ENCODE measurements around the gene GPRIN1. TPM values are rescaled to one million over a fixed set of nuclear protein-coding genes. Genes with fewer than 3 reads are reported as not detected.
A peak's percentile ranks its signal among the peaks of the same experiment; 100 is the strongest.

Gene GPRIN1
- total RNA-seq, 3 donors from 2014 or later, result 1.6 to 2.4 (median 1.6) TPM

DNA sequence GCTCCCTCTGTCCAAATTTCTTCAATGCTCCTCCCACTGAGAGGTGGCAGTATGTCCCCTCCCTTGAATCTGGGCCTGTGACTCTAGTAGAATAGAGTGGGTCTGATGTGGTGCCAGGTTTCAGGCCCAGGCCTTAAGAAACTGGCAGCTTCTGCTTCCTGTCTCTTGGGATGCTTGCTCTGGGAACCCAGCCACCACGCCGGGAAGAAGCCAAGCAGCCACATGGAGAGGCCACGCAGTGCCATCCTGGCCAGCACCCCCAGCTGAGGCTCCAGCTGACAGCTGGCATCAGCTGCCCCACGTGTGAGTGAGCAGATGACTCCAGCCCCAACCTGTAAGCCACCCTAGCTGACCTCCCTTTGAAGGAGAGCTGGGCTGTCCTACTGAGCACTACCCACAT is 30.0 kb upstream of the GPRIN1 start:
- Histone ChIP-seq H3K9me3 (no peaks in the 10 kb centered on the region), H3K4me1 (ENCODE audit: low read depth) (no peaks in the 10 kb centered on the region), H3K36me3 (ENCODE audit: low read depth) (no peaks in the 10 kb centered on the region), H3K4me3 (no peak overlapping the region)
- ATAC-seq (no peak), DNase-seq (peak in 1 of 3 donors; percentile 23)
- intact Hi-C loops (cut with DNase I, micrococcal nuclease), result no loop called here
- TF ChIP-seq, protein P1, sequence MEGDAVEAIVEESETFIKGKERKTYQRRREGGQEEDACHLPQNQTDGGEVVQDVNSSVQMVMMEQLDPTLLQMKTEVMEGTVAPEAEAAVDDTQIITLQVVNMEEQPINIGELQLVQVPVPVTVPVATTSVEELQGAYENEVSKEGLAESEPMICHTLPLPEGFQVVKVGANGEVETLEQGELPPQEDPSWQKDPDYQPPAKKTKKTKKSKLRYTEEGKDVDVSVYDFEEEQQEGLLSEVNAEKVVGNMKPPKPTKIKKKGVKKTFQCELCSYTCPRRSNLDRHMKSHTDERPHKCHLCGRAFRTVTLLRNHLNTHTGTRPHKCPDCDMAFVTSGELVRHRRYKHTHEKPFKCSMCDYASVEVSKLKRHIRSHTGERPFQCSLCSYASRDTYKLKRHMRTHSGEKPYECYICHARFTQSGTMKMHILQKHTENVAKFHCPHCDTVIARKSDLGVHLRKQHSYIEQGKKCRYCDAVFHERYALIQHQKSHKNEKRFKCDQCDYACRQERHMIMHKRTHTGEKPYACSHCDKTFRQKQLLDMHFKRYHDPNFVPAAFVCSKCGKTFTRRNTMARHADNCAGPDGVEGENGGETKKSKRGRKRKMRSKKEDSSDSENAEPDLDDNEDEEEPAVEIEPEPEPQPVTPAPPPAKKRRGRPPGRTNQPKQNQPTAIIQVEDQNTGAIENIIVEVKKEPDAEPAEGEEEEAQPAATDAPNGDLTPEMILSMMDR (IDR thresholded peaks at IDR 0.05), result no peak

DNA sequence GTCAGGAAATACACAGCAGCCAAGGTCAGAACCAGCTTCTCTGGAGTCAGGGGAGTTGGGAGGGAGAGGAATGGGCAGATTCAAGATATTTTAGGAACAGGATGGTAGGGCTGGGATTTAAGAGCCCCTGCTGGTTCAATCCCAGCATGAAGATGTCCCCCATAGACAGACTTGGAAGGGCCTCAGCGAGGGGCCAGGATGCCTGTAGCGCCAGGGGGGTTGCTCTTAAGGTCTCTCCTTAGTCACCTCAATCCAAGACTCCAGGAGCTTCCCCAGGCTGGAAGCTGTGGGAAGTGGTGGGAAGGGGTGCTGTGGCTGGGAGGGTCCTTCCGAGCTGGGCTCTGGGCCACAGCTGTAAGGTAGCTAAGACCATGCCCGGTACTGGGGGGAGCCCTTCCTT is 29.3 kb upstream of the GPRIN1 start:
- DNase-seq (no peak), ATAC-seq (no peak)
- no peaks in the 10 kb centered on the region for H3K4me1 ChIP-seq (ENCODE audit: low read depth)
- H3K9me3 ChIP-seq, result no peaks in the 10 kb centered on the region
- intact Hi-C loops (cut with DNase I, micrococcal nuclease), result no loop called here
- H3K4me3 ChIP-seq, result no peak overlapping the region
- TF ChIP-seq, protein P1 (IDR thresholded peaks at IDR 0.05), result no peak
- H3K36me3 ChIP-seq (ENCODE audit: low read depth), result no peaks in the 10 kb centered on the region

DNA sequence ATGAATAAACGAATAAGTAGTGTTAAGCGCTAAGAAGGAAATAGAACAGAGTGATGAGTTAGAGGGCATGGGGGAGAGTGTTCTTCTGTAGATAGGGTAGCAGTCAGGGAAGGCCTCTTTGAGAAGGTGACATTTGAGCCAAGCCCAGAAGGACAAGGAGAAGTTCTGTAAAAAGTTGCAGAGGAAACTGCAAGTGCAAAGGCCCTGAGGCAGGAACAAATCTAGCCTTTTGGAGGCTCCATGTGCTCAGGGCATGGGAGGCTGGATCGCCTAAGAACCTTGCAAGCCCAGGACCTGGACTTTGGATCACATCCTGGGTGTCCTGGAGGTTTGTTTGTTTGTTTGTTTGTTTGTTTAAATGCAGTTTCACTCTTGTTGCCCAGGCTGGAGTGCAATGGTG is 28.5 kb upstream of the GPRIN1 start:
- TF ChIP-seq, protein P1 (IDR thresholded peaks at IDR 0.05), result no peak
- Histone ChIP-seq H3K9me3 (no peaks in the 10 kb centered on the region), H3K4me1 (ENCODE audit: low read depth) (no peaks in the 10 kb centered on the region), H3K4me3 (no peak overlapping the region), H3K36me3 (ENCODE audit: low read depth) (no peaks in the 10 kb centered on the region)
- intact Hi-C loops (cut with DNase I, micrococcal nuclease), result no loop called here
- DNase-seq (no peak), ATAC-seq (no peak)

DNA sequence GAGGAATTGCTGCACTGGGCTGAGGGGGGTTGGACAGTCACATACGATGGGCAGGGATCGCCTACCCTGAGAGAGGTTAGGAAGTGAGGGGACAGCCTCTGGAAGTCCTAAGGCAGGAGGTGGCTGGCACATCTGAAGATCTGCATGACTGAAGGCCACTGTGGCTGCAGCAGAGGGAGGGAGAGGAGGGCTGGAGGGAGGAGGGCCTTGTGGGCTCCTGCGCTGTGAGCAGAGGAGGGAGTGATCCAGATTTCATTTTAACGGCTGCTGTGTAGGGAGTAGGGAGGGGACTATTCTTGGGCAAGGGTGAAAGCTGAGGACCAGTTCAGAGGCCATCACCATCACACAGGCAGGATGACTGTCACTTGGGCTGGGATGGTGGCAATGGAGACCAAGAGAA is 27.6 kb upstream of the GPRIN1 start:
- Histone ChIP-seq H3K36me3 (ENCODE audit: low read depth) (no peaks in the 10 kb centered on the region), H3K9me3 (no peaks in the 10 kb centered on the region), H3K4me1 (ENCODE audit: low read depth) (no peaks in the 10 kb centered on the region), H3K4me3 (no peak overlapping the region)
- TF ChIP-seq, protein P1 (IDR thresholded peaks at IDR 0.05), result no peak
- intact Hi-C loops (cut with DNase I, micrococcal nuclease), result no loop called here
- no peak for ATAC-seq
- DNase-seq, result no peak

DNA sequence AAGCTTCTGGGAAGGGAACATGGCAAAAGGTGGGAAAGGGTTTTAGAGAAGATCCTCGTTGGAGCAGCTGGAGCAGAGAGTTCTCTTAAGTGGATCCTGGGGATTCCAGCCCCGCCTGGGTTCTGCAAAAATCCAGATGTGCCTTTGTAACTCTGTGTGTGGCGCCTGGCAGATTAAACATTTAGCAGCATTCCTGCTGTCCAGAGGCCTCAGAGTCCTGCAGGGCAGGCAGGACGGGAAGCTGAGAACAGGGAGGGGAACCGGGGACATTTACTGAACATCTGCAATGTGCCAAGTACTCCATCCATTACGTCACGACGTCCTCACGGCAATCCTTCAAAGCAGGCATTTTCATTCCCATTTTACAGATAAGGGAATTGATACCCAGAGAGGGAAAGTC is 26.5 kb upstream of the GPRIN1 start:
- intact Hi-C loops (cut with DNase I, micrococcal nuclease), result no loop called here
- DNase-seq (no peak), ATAC-seq (no peak)
- TF ChIP-seq, protein P1 (IDR thresholded peaks at IDR 0.05), result no peak
- no peaks in the 10 kb centered on the region for H3K36me3 ChIP-seq (ENCODE audit: low read depth)
- H3K4me3 ChIP-seq, result no peak overlapping the region
- no peaks in the 10 kb centered on the region for H3K9me3 ChIP-seq
- no peaks in the 10 kb centered on the region for H3K4me1 ChIP-seq (ENCODE audit: low read depth)

DNA sequence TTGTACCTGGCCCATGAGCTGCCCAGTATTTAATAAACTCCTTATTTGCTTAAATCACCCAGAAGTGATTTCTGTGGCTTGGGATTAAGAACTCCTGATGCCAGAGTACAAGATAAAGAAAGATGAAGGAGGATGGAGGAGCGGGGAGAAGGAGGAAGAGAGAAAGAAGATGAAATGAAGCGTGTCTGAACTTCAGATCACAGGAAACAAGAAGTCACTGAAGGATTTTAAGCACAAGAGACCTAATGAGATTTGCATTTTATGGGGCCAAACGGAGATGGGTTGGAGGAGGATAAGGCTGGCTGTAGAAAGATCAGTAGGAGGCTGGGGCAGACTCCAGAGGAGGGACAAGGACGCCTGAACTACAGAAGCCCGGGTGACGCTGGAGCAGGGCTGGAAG is 23.6 kb upstream of the GPRIN1 start:
- H3K36me3 ChIP-seq (ENCODE audit: low read depth), result no peaks in the 10 kb centered on the region
- intact Hi-C loops (cut with DNase I, micrococcal nuclease), result no loop called here
- ATAC-seq (no peak), DNase-seq (no peak)
- no peaks in the 10 kb centered on the region for H3K9me3 ChIP-seq
- TF ChIP-seq, protein P1 (IDR thresholded peaks at IDR 0.05), result no peak
- H3K4me1 ChIP-seq (ENCODE audit: low read depth), result peaks cover 12% of the 10 kb centered on the region
- H3K4me3 ChIP-seq, result no peak overlapping the region

Measured in mucosa of descending colon (tissue), 3 donors.